ENCODE measurements around the gene CD300LF.

DNA sequence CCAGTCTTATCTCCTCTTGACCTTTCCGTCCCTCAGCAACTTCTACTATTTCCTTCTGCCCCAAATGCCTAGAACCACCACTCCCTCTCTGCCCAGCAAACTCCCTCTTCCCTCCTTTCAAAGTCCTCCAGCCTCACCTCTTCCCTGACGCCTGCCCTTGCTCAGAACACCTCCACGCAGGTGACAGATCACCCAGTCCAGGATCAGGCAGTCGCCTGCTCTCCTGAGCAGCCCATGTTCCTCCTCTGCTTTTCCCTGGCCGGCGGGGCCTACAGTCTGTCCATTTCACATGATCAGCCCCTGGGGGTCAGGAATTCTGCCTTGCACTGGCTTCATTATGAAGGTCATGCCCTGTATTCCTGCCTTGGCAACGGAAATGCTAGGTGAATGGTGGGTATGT is 422 bp downstream of the CD300LF start:
- TF ChIP-seq, protein P1, sequence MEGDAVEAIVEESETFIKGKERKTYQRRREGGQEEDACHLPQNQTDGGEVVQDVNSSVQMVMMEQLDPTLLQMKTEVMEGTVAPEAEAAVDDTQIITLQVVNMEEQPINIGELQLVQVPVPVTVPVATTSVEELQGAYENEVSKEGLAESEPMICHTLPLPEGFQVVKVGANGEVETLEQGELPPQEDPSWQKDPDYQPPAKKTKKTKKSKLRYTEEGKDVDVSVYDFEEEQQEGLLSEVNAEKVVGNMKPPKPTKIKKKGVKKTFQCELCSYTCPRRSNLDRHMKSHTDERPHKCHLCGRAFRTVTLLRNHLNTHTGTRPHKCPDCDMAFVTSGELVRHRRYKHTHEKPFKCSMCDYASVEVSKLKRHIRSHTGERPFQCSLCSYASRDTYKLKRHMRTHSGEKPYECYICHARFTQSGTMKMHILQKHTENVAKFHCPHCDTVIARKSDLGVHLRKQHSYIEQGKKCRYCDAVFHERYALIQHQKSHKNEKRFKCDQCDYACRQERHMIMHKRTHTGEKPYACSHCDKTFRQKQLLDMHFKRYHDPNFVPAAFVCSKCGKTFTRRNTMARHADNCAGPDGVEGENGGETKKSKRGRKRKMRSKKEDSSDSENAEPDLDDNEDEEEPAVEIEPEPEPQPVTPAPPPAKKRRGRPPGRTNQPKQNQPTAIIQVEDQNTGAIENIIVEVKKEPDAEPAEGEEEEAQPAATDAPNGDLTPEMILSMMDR (IDR thresholded peaks at IDR 0.05; ENCODE audit: borderline replicate concordance, extremely low read depth, low read length, poor library complexity, severe bottlenecking), result no peak
- no peak for TF ChIP-seq EZH2 (IDR thresholded peaks at IDR 0.05; ENCODE audit: borderline replicate concordance, low read depth, low read length, severe bottlenecking)
